Activated naive CD8-positive, alpha-beta T cell treated with anti-CD3 and anti-CD28 coated beads, Interleukin-2, amount 10 ng/mL, durations not matched to agents 7 days and 5 days (primary cell): ENCODE data around the gene TUBGCP3. TPM values are rescaled to one million over a fixed set of nuclear protein-coding genes. Genes with fewer than 3 reads are reported as not detected.
A peak's percentile ranks its signal among the peaks of the same experiment; 100 is the strongest.
"Not testable (repeated sequence)": the region's sequence is repeated elsewhere in the genome, so short reads cannot be mapped to it uniquely, and the experiment has no call there.

Experiments
- ATAC-seq: fragments of 150-1000 bp; cut with Tn5 transposase; one replicate; pipeline ENCODE4 v1.10.0; 2021; ENCODE audit warnings: low read depth, moderate library complexity
- POLR2A ChIA-PET: fragments of 350-600 bp; sonication (Branson Sonifier 250); formaldehyde crosslinking; loops from one replicate; lab custom pipeline; 2021; ENCODE audit warnings: antibody characterized with exemption; lab: Charles Lee
- DNase-seq: peaks from one replicate; pipeline ENCODE4 v3.0.0; 2021
- H3K27ac Mint-ChIP-seq: one replicate; pipeline ENCODE4 v1.8.0; 2022; ENCODE audit warnings: mild to moderate bottlenecking, mixed read lengths
- H3K27me3 Mint-ChIP-seq: one replicate; pipeline ENCODE4 v1.8.0; 2022; ENCODE audit warnings: mild to moderate bottlenecking, moderate library complexity, mixed read lengths
- H3K36me3 Mint-ChIP-seq: one replicate; pipeline ENCODE4 v1.8.0; 2021; ENCODE audit warnings: mild to moderate bottlenecking, mixed read lengths
- H3K4me1 Mint-ChIP-seq: one replicate; pipeline ENCODE4 v1.8.0; 2021; ENCODE audit warnings: mixed read lengths
- H3K4me3 Mint-ChIP-seq: one replicate; pipeline ENCODE4 v1.8.0; 2022; ENCODE audit warnings: mild to moderate bottlenecking, moderate library complexity, mixed read lengths
- H3K9me3 Mint-ChIP-seq: one replicate; pipeline ENCODE4 v1.8.0; 2021; ENCODE audit warnings: mixed read lengths
- total RNA-seq, 2 experiments: library from RNA; stranded (reverse); gene quantifications; one replicate each; pipeline ENCODE4 v1.2.3, GENCODE V29; 2021

TUBGCP3 gene, protein sequence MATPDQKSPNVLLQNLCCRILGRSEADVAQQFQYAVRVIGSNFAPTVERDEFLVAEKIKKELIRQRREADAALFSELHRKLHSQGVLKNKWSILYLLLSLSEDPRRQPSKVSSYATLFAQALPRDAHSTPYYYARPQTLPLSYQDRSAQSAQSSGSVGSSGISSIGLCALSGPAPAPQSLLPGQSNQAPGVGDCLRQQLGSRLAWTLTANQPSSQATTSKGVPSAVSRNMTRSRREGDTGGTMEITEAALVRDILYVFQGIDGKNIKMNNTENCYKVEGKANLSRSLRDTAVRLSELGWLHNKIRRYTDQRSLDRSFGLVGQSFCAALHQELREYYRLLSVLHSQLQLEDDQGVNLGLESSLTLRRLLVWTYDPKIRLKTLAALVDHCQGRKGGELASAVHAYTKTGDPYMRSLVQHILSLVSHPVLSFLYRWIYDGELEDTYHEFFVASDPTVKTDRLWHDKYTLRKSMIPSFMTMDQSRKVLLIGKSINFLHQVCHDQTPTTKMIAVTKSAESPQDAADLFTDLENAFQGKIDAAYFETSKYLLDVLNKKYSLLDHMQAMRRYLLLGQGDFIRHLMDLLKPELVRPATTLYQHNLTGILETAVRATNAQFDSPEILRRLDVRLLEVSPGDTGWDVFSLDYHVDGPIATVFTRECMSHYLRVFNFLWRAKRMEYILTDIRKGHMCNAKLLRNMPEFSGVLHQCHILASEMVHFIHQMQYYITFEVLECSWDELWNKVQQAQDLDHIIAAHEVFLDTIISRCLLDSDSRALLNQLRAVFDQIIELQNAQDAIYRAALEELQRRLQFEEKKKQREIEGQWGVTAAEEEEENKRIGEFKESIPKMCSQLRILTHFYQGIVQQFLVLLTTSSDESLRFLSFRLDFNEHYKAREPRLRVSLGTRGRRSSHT
- total RNA-seq: 10 to 100 TPM; 62.4 to 63.3 TPM

DNA sequence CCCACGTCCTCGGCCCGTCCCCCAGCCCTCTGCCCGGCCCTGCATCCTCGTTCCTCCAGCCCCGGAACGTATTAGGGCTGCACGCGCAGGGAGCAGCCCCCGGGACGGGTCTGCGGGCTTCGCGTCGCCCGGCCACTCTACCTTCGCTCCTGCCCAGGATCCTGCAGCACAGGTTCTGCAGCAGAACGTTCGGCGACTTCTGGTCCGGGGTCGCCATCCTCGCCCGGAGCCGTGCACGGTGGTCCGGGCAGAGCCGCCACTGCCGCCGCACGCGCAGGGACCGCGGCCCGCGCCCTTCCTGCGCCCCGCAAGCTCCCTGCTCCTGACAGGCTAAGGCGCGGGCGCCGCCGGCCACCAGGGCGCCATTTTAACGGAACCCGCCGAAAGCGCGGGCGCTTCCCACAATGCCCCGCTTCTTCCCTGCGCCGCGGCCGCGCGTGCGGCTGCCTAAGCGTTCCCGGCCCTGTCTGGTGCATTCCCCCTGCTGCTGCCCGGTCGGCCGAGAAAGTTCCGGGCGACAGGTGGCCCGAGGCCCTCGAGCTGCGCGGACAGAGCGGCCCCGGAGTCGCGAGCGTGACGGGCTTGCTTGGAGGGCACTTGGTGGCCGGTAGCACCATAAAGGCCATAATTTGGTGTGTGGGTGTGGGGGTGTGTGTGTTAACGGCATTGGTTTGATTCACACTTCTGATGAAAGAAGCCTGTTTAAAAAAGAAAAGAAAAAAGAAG is at the start of gene TUBGCP3:
TSS of gene TUBGCP3 (minus strand) at position 390 of the 726 bp plus-strand sequence. CDS start at position 217, 173 bp downstream.
- H3K36me3 Mint-ChIP-seq: peaks cover 7% of the 10 kb centered on the region
- peaks cover 28% of the 10 kb centered on the region for H3K4me1 Mint-ChIP-seq
- H3K4me3 Mint-ChIP-seq: peak within 1 kb of the TSS; percentile 99
- no peaks in the 10 kb centered on the region for H3K27me3 Mint-ChIP-seq
- DNase-seq (peak; percentile 86), ATAC-seq (peak; percentile 86)
- peak within 1 kb of the TSS; percentile 90 for H3K27ac Mint-ChIP-seq
- POLR2A ChIA-PET: interaction anchor here (0.8 to 1.7 kb wide), 6 partner anchors 12 to 621 kb away, joined by 3 to 7 read pairs (median 3); partner anchors contain the start of gene PCID2
- no peaks in the 10 kb centered on the region for H3K9me3 Mint-ChIP-seq

DNA sequence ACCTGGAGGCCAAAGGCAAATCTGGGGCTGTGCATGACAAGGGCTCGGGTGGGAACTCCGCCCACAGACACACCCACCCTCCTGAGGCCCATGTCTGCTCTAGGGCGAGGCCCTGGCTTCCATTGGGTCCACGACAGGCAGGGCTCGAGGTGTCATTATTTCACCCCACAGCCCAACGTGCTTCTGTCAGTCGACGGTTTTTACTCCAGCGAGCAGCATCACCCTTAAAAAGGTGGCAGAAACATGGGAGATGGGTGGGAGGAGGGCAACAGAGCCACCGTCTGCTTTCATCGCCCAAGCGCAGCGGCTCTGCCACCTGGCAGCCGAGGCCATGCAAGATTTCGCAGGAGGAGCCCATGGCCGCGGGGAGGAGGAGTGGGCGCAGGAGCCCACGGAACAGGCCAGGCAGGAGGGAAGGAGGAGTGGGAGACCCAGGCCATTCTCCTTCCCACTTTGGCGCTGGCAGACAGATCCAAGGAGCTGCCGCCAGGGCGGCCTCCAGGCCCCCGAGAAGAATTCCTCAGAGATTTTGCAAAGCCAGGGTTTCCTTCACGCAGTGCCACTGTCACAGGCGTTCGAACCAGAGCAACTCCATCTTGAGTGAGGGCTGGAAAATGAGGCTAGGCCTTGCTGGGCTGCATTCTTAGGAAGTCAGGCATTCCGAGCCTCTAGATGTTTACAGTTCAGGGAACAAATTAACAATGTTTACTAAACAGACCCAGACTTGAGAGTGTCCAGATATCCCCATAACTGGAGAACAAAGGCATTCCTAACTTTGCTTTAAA is 49.3 kb upstream of the TUBGCP3 start:
- Mint-ChIP-seq H3K9me3 (no peaks in the 10 kb centered on the region), H3K27me3 (peaks cover 26% of the 10 kb centered on the region), H3K4me1 (peaks cover 2% of the 10 kb centered on the region), H3K4me3 (no peak overlapping the region), H3K27ac (no peak overlapping the region), H3K36me3 (no peaks in the 10 kb centered on the region)
- DNase-seq (no peak), ATAC-seq (no peak)
- POLR2A ChIA-PET: no interaction called here

DNA sequence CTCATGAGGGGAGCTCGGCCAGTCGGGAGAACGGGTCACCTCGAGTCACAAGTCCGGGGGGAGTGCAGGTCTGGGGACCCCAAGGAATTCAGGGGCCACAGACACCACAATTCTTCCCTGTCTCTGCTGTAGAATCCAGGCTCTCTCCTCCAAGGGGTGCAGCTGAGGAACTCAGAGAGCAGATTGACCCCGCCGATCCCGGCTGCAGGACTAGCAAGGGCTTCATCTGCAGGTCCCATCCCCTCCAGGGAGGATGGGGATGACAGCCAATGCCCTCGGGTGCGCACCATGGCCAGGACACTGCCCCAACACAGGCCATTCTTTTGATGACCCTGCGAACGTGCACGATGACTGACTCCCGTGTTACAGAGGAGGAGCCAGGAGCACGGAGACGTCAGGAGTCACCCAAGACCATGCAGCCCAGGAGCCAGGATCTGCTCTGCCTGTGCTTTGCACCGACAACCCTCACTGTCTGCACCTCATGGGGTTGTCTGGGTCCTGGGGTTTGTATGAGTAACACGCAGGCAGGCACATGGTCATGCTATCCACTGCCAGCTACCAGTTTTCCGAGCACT is 48.5 kb upstream of the TUBGCP3 start:
- Mint-ChIP-seq H3K4me3 (no peak overlapping the region), H3K27me3 (peaks cover 24% of the 10 kb centered on the region), H3K36me3 (no peaks in the 10 kb centered on the region), H3K4me1 (no peaks in the 10 kb centered on the region), H3K9me3 (no peaks in the 10 kb centered on the region), H3K27ac (no peak overlapping the region)
- POLR2A ChIA-PET: no interaction called here
- ATAC-seq (no peak), DNase-seq (no peak)

DNA sequence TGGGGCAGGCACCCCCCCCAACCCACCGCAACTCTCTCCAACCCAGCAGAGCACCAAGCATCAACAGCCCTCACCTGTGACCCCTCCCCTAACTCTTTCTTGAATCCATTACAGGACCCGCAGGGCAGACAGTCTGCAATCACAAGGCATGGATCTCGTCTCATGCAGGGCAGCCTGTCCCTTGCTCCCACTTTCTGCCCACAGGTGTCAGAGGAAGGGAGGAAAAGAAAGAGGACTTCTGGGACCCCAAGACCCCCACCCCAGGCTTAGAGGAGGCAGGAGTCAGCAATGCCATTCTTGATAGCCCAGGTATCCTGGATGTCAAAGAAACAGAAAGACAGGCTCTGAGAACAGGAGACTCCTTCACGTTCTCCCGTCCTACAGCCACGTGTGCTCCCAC is 47.4 kb upstream of the TUBGCP3 start:
- Mint-ChIP-seq H3K9me3 (no peaks in the 10 kb centered on the region), H3K27ac (no peak overlapping the region), H3K27me3 (peaks cover 25% of the 10 kb centered on the region), H3K4me1 (no peaks in the 10 kb centered on the region), H3K4me3 (no peak overlapping the region), H3K36me3 (no peaks in the 10 kb centered on the region)
- ATAC-seq: no peak
- DNase-seq: no peak
- POLR2A ChIA-PET: no interaction called here

DNA sequence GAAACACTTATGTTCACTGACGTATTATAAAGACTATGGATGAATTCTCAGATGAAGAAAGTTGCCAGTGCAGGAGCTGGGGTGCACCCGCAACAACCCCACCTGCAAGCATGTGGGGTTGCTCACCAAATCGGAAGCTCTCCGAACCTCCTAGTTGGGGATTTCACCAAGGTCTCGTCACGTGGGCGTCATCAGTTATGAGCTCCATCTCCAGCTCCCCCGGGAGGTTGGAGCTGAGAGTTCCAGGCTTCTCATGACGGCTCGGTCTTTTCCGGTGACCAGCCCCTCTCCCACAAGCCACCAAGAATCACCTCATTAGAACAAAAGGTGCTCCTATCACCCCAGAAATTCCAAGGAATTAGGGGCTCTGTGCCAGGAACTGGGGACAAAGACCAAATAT is 46.1 kb upstream of the TUBGCP3 start:
- peaks cover 14% of the 10 kb centered on the region for H3K27me3 Mint-ChIP-seq
- H3K36me3 Mint-ChIP-seq: no peaks in the 10 kb centered on the region
- no peaks in the 10 kb centered on the region for H3K4me1 Mint-ChIP-seq
- DNase-seq: no peak
- H3K27ac Mint-ChIP-seq: no peak overlapping the region
- H3K4me3 Mint-ChIP-seq: no peak overlapping the region
- POLR2A ChIA-PET: no interaction called here
- H3K9me3 Mint-ChIP-seq: no peaks in the 10 kb centered on the region
- ATAC-seq: no peak

DNA sequence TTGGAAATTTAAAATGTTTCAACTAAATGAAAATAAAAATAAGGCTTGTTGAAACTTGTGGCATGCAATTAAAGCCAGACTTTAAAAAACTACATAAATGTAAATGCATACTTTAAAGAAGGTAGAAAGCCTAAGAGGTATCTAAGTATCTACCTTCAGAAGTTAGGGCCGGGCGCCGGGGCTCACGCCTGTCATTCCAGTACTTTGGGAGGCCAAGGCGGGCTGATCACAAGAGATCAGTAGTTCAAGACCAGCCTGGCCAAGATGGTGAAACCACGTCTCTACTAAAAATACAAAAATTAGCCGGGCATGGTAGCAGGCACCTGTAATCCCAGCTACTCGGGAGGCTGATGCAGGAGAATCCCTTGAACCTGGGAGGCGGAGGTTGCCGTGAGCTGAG is 42.3 kb upstream of the TUBGCP3 start:
- H3K4me3 Mint-ChIP-seq, H3K9me3 Mint-ChIP-seq, H3K36me3 Mint-ChIP-seq, ATAC-seq, POLR2A ChIA-PET, H3K4me1 Mint-ChIP-seq, DNase-seq, H3K27ac Mint-ChIP-seq: not testable (repeated sequence)
- peaks cover 15% of the 10 kb centered on the region for H3K27me3 Mint-ChIP-seq

DNA sequence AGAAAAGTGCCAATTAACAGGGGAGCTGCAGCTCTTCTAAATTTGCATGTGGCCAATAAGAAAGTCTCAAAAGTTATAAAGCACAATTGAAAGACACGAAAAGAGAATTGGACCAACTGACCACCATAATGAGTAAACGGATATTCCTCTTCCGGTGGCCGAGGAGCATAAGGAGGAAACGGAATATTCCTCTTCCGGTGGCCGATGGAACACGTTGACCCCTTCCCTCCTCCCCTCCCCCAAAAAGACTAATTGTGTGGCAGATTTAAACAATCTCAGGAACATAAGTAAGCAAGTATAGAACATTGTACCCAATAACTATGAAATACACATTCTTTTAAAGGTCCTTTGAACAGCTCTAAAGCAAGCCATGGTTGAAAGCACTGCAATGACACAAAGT is 41.2 kb upstream of the TUBGCP3 start:
- no peaks in the 10 kb centered on the region for H3K9me3 Mint-ChIP-seq
- H3K36me3 Mint-ChIP-seq: no peaks in the 10 kb centered on the region
- ATAC-seq (no peak), DNase-seq (no peak)
- H3K4me1 Mint-ChIP-seq: no peaks in the 10 kb centered on the region
- no peak overlapping the region for H3K4me3 Mint-ChIP-seq
- no peak overlapping the region for H3K27ac Mint-ChIP-seq
- POLR2A ChIA-PET: no interaction called here
- peaks cover 15% of the 10 kb centered on the region for H3K27me3 Mint-ChIP-seq

DNA sequence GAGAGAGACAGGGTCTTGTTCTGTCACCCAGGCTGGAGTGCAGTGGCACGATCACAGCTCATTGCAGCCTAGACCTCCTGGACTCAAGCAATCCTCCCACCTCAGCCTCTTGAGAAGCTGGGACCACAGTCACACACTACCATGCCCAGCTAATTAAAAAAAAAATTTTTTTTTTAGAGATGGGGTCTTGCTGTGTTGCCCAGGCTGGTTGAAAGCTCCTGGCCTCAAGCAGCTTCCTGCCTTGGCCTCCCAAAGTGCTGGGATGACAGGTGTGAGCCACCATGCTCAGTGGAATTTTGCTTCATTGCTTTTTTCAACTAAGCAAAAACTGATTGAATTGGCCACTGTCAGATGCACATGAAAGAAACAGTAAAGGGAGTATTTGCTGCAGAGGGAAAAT is 39.7 kb upstream of the TUBGCP3 start:
- POLR2A ChIA-PET, H3K27ac Mint-ChIP-seq: not testable (repeated sequence)

DNA sequence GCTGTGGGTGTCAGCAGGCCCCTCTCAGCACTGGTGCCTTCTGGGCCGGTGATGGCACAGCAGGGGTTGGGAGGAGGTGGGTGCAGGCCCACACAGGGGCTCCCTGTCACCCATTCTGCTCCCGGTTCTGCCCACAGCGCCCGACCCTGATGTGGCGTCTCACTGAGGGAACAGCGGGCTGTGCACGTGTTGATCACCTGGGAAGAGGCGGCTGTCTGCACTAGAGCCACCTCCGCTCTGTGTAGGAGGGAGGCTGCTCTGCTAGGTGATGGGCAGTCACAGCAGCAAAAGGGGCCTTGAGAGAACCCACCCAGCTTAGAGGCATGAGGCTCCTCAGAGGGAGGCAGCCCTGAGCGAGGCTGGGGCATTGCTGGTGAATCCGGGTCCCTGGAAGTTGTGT is 39.2 kb upstream of the TUBGCP3 start:
- no peak for ATAC-seq
- Mint-ChIP-seq H3K36me3 (no peaks in the 10 kb centered on the region), H3K27ac (no peak overlapping the region), H3K4me1 (no peaks in the 10 kb centered on the region), H3K4me3 (no peak overlapping the region), H3K9me3 (no peaks in the 10 kb centered on the region), H3K27me3 (peaks cover 18% of the 10 kb centered on the region)
- POLR2A ChIA-PET: no interaction called here
- no peak for DNase-seq

More for the DNA sequence above, 39.7 kb upstream of the TUBGCP3 start:
- not testable (repeated sequence) for H3K4me3 Mint-ChIP-seq, ATAC-seq, H3K36me3 Mint-ChIP-seq, H3K9me3 Mint-ChIP-seq, H3K4me1 Mint-ChIP-seq, DNase-seq
- H3K27me3 Mint-ChIP-seq: peaks cover 14% of the 10 kb centered on the region

DNA sequence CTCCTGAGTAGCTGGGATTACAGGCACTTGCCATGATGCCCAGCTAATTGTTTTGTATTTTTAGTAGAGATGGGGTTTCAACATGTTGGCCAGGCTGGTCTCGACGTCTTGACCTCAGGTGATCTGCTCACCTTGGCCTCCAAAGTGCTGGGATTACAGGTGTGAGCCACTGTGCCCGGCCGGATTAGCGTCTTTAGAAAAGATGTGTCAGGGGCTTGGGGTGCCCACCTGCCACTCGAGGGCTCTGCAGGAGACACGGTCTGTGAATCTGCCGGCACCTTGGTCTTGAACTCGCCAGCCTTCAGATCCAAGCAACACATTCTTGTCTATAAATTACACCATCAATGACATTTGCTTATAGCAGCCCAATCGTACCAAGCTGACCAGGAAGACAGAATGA is 38.8 kb upstream of the TUBGCP3 start:
- H3K4me1 Mint-ChIP-seq: no peaks in the 10 kb centered on the region
- peaks cover 18% of the 10 kb centered on the region for H3K27me3 Mint-ChIP-seq
- DNase-seq: no peak
- no peak for ATAC-seq
- POLR2A ChIA-PET: no interaction called here
- no peaks in the 10 kb centered on the region for H3K9me3 Mint-ChIP-seq
- H3K36me3 Mint-ChIP-seq: no peaks in the 10 kb centered on the region
- no peak overlapping the region for H3K27ac Mint-ChIP-seq
- H3K4me3 Mint-ChIP-seq: no peak overlapping the region

DNA sequence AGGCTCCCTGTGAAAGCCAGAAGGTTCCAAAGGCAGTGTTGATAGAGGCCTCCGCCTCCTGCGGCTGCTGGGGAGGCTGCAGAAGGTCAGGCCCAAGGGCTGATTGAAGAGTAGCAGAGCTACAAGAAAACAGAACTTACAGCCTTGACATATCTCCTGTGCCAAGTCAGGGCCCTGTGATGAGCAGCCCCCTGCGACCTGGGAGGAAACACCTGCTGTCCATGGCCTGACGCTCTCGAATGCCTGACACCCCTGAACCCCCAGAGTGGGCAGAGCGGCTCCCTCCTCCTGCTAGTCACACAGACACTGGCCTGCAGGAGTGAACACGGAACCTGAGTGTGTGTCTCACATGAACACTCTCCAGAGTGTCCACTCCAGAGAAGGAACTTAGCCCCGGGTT is 38.2 kb upstream of the TUBGCP3 start:
- POLR2A ChIA-PET: no interaction called here
- ATAC-seq: no peak
- no peak for DNase-seq
- H3K36me3 Mint-ChIP-seq: no peaks in the 10 kb centered on the region
- H3K27me3 Mint-ChIP-seq: peaks cover 18% of the 10 kb centered on the region
- no peak overlapping the region for H3K27ac Mint-ChIP-seq
- H3K4me3 Mint-ChIP-seq: no peak overlapping the region
- no peaks in the 10 kb centered on the region for H3K4me1 Mint-ChIP-seq
- H3K9me3 Mint-ChIP-seq: no peaks in the 10 kb centered on the region

DNA sequence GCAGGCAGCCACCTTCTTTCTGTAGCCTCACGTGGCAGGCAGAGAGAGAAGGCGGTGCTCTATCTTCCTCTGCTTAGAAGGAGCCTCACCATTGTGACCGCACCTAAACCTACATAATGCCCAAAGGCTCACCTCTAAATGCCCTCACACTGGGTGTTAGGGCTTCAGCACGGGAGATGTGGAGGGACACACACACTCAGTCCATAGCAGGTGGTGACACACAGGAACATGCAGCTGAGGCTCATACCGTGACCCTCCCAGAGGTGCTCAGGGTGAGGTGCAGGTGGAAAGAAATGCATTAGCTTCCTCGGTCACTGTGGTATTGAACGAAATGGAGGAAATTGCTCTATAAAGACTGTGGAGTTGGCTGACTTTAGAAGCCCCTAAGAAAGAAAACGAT is 37.7 kb upstream of the TUBGCP3 start:
- H3K4me3 Mint-ChIP-seq: no peak overlapping the region
- peaks cover 18% of the 10 kb centered on the region for H3K27me3 Mint-ChIP-seq
- no peaks in the 10 kb centered on the region for H3K36me3 Mint-ChIP-seq
- DNase-seq: no peak
- no peak overlapping the region for H3K27ac Mint-ChIP-seq
- H3K4me1 Mint-ChIP-seq: no peaks in the 10 kb centered on the region
- no peaks in the 10 kb centered on the region for H3K9me3 Mint-ChIP-seq
- ATAC-seq: no peak
- POLR2A ChIA-PET: no interaction called here
